NCI-H510A treated with DMSO at 0.1 percent for 48 hours (cell line): Measurements from ENCODE around the gene TNS4.

ENCODE experiments used
- DNase-seq: peaks from one replicate; lab custom pipeline; 2025; lab: John Stamatoyannopoulos, UW

Gene TNS4

DNA sequence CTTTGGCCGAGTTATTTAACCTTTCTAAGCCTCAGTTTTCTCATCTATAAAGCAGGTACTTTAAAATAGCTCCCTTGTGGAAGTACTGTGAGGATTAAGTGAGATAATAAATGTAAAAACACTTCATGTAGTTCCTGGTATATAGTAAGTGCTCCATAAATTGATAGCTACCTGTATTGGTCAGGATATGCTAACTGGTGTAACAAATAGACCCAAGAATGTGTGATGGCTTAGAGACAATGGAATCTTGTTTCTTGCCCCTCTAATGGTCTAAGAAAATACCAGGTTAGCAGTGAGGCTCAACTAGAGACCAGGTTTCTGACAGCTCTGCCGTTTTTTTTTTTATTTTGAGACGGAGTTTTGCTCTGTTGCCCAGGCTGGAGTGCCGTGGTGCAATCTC is 34.0 kb upstream of the TNS4 start:
- no peak for DNase-seq

DNA sequence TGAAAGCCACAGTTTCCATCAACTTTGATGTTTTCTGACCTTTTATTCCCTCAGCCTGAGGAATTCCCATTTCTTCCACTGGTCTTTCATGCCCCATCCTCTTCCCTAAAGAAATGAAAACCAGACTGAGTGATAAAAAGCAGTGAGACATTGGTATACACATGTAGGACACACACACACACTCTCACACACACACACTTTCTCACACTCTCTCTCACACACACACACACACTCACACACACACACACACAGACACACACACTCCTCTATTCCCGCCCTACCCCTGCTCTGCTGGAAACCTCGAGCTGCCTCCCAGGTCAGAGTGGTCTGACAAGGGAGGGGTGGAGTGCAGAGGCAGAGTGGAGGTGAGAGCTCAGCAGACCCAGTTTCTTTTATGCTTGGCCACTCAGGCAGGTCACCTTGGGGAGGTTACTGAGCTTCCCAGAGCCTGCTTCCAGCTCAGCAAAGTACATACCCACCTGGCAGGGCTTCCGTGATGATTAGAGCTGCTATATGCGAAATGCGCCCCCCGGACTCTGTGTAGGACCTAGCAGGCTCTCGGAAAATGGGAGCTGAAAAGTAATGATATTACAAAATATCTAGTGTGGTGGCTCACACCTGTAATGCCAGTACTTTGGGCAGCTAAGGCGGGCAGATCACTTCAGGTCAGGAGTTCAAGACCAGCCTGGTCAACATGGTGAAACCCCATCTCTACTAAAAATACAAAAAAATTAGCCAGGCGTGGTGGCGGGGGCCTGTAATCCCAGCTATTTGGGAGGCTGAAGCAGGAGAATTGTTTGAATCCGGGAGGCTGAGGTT is 33.2 kb upstream of the TNS4 start:
- DNase-seq, result no peak

DNA sequence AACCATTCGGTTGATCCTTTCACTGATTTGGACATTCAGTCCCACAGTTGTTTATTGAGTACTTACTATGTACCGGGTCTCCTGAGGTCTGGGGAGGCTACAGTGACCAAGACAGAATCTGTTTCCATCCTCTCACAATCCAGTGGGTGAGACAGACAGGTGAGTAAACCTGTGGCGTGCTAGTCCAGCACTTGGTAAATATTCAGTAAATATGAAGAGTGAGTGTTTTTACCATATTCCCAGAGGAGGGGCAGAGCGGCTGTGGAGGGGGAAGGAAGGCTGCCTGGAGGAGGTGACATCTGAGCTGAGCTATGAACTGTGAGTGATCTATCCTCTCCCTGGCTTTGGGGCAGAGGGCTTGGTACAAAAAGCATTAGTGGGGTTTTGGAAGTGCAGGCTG is 32.5 kb upstream of the TNS4 start:
- DNase-seq, result no peak

- DNase-seq, result no peak
These were observed 31.3 kb upstream of the TNS4 start for GRCh38 chr17:40532520-40533253.

DNA sequence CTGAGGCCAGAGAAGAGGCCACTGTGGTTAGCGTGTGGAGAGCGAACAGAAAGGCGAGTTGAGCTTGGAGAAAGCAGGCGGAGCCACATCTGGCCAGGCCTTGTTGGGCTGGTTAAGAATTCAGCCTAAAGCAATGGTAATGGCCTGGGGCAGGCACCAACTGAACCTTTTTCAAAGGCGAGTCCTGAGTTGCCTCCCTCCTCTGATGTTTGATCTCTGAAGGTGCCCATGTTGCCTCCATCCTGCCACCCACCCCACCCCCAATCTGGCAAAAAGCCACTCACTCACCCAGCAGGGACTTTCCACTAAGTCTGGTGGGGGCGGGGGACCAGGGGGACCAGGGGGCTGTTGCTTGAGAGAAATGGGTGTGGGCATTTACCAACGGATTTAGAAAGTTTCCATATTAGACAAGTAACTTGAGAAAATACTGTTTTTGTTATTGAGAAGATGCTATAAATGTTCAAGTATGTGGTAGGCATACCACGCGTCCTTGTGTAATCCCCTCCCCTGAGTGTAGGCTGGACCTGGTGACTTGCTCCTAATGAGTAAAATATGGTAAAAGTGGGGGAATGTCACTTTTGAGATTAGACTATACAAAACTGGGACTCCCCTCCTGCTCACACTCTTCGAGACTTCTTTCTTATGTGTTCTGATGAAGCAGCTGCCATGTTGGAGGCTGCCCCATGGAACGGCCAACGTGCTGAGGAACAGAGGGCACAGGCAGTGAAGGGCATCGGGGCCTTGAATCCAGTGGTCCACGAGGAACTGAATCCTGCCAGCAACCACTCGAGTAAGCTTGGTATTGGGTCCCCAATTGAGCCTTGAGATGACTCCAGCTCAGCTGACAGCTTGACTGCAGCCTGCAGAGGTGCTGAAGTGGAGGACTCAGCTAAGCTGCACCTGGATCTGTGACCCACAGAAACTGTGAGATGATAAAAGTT is 29.9 kb upstream of the TNS4 start:
- no peak for DNase-seq

DNA sequence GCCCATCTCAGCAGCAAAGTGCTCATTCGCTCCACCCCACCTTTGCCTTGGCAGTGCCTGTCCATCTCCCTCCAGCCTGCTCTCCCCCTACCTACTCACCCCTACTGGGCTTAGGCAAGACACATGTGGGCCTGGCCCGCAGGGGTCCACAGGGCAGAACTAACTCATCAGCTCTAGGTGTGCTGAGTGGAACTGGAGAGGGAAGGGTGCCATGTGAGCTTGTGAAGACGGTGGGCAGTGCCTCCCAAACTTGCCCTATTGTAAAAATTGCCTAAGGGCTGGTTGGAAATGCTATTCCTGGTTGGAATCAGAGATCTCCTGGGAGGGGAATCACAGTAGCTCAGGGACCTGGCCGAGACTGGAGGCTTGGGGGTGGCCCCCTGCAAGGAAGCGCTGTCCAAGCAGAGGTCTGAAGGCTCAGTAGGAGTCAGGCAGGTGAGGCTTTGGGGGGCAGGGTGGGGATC is 29.1 kb upstream of the TNS4 start:
- no peak for DNase-seq

- no peak for DNase-seq
These were observed 28.6 kb upstream of the TNS4 start for GRCh38 chr17:40529991-40530390.

DNA sequence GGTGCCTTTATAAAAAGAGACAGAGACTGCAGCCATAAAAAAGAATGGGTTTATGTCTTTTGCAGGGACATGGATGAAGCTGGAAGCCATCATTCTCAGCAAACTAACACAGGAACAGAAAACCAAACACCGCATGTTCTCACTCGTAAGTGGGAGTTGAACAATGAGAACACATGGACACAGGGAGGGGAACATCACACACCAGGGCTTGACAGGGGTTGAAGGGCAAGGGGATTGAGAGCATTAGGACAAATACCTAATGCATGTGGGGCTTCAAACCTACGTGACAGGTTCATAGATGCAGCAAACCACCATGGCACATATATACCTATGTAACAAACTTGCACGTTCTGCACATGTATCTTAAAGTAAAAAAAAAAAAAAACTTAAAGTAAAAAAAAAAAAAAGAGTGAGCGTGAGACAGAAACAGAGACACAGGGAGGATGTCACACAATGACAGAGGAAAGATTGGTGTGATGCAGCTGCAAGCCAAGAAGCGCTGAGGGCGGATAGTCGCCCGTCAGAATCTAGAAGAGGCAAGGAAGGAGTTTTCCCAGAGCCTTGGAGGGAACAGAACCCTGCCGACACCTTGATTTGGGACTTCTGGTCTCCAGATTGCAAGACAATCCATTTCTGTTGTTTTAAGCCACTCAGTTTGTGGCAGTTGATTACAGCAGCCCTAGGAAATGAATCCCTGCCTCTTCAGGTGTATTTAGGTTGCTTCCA is 27.4 kb upstream of the TNS4 start:
- DNase-seq, result no peak

DNA sequence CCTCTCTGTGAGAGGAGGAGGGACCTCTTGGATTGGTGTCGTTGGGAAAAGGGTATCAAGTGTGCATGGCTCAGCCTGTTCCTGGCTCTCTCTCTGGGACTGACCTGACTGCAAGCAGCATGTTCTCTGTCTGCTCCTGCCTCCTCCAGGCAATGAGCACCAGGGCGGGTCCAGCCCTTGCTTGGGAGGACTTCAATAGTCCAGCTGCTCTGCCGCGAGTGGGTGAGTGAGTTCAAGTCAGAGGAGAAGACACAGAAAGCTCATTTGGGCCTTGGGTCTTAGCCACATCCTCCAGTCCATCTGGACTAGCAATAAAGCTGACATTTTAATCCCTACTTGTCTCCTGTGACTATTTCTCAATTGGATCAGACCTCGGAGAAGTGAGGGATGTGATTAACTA is 25.2 kb upstream of the TNS4 start:
- no peak for DNase-seq

- DNase-seq, result no peak
These were observed 23.9 kb upstream of the TNS4 start for GRCh38 chr17:40525294-40525693.

- no peak for DNase-seq
These were observed 23.0 kb upstream of the TNS4 start for GRCh38 chr17:40524243-40524965.

DNA sequence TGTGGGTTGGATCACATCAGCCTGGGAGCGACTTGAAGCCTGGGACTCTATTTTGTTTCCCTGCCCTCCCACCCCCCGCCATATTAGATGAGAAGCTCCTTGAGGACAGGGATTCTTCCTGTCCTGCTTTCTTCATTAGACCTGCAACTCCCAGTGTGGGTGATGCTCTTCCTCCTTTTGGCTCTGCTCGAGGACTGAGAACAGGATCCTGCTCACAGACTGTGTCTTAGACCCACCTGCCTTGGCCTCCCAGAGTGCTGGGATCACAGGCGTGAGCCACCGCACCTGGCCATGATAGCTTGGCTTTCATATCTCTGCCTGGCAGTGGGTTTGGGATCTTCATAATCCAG is 21.5 kb upstream of the TNS4 start:
- no peak for DNase-seq

DNA sequence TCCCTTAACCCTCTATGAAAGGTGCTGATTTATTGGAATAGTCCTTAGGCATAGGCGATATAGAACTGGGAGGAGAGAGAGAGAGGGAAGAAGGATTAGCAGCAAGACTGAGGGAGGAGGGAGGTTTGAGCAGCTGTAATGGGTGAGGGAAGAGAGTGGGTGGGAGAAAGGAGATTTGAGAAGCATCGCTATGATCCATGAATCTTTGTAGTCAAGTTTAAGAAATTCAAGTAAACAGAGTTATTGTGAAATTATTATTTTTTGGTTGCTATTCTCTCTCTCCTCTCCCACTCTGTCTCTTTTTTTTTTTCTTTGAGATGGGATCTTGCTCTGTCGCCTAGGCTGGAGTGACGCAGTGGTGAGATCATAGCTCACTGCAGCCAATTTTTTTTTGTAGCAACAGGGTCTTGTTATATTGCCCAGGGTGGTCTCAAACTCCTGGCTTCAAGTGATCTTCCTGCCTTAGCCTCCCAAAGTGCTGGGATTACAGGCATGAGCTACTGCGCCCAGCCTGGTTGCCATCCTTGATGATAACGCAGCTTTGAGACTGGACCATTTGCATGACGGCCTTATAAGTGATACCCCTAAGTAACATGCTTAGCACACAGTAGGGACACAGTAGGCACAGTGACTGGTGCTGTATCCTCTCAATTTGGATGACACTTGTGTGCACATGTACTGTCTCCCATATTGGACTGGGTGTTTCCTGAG is 21.0 kb upstream of the TNS4 start:
- no peak for DNase-seq

- no peak for DNase-seq
These were observed 19.6 kb upstream of the TNS4 start for GRCh38 chr17:40520991-40521453.

- DNase-seq, result no peak
These were observed 17.8 kb upstream of the TNS4 start for GRCh38 chr17:40519089-40519775.

- no peak for DNase-seq
These were observed 17.1 kb upstream of the TNS4 start for GRCh38 chr17:40518401-40519088.

GRCh38 chr17:40517981-40518380 is 16.6 kb upstream of the TNS4 start:
- DNase-seq, result no peak

DNA sequence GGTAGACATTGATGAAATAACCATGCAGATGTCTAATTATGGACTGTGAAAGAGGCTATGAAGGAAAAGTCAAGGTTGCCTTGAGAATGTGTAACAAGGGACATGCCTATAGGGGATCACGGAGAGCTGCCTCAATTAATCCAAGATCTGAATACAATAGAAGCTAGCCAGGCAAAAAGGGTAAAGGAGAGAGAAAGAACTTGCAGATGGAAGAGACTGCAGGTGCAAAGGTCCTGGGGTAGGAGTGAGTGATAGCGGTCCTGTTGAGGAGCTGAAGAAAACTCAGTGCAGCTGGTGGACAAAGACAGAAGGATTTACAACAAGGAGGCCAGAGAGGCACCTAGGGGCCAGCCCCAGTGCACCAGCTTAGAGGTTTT is 15.9 kb upstream of the TNS4 start:
- DNase-seq, result no peak
